Heart right ventricle (tissue), 16 donors: ENCODE results near the gene NKX1-2. TPM values are rescaled to one million over a fixed set of nuclear protein-coding genes. Genes with fewer than 3 reads are reported as not detected.

Experiments
- ATAC-seq, 8 donors: fragments of 200-7000 bp; cut with Tn5 transposase; one replicate each; pipeline ENCODE4 v1.9.1; 2020; ENCODE audit warnings: mild to moderate bottlenecking in 8 of 8, moderate library complexity in 8 of 8, moderate number of reproducible peaks in 1 of 8
- DNase-seq, 2 donors: peaks; one replicate each; pipeline ENCODE4 v3.0.0-alpha.2; 2020
- H3K27ac ChIP-seq, 10 donors: fragments of 200-600 bp; sonication (generic) in 2 of 10; one replicate each; pipeline versions ENCODE4 v1.5.0 to v1.8.0; 2020 to 2022; ENCODE audit warnings: mild to moderate bottlenecking in 3 of 10
- H3K27me3 ChIP-seq, 7 donors: fragments of 200-600 bp; one replicate each; pipeline ENCODE4 v1.8.0; 2021 to 2022; ENCODE audit warnings: mild to moderate bottlenecking in 2 of 7
- H3K36me3 ChIP-seq, 9 donors: fragments of 200-600 bp; sonication (generic) in 1 of 9; one replicate each; pipeline versions ENCODE4 v1.5.0 to v1.8.0; 2020 to 2022; ENCODE audit warnings: mild to moderate bottlenecking in 2 of 9
- H3K4me1 ChIP-seq, 9 donors: fragments of 200-600 bp; sonication (generic) in 1 of 9; one replicate each; pipeline versions ENCODE4 v1.5.0 to v1.8.0; 2020 to 2022; ENCODE audit warnings: mild to moderate bottlenecking in 4 of 9
- H3K4me3 ChIP-seq, 10 donors: fragments of 200-600 bp; sonication (generic) in 2 of 10; one replicate each; pipeline versions ENCODE4 v1.5.0 to v1.8.0; 2020 to 2022; ENCODE audit warnings: mild to moderate bottlenecking in 7 of 10, moderate library complexity in 2 of 10
- H3K9me3 ChIP-seq, 11 donors: fragments of 200-600 bp in 10 of 11; sonication (generic) in 2 of 11; one replicate each; pipeline versions ENCODE4 v1.5.0 to v1.8.0; 2013 to 2022; ENCODE audit warnings: mild to moderate bottlenecking in 2 of 11, control low read depth in 1 of 11, moderate library complexity in 1 of 11
- WGBS, 2 donors: extraction: QIAGEN DNeasy Blood & Tissue Kit; methylation state at CpG; one replicate each; pipeline ENCODE4 v1.1.7; 2013; ENCODE audit warnings: inconsistent platforms in 1 of 2; 5-methylcytosine and 5-hydroxymethylcytosine counted together
- intact Hi-C, 10 donors: fragments of 100-400 bp; cut with DNase I; formaldehyde crosslinking; loops; one replicate each; pipeline versions ENCODE4 v1.11.1 to v1.14.2; 2022
- polyA plus RNA-seq, 2 donors: library from polyadenylated mRNA; stranded (reverse); fragments of 200-250 nt; gene quantifications; one replicate each; pipeline ENCODE4 v1.2.3, GENCODE V29; 2013
- total RNA-seq, 10 donors: library from RNA; stranded (reverse); fragmentation: NEBNext Ultra II Directional in 3 of 10; extraction: Animal tissue kit (Norgen Biotek cat#: 25700) in 3 of 10; gene quantifications; one replicate each; pipeline versions ENCODE4 v1.2.1 to v1.2.4, GENCODE V29; 2021 to 2023
- TF ChIP-seq, protein P1 (sequence below), 9 donors: fragments of 200-600 bp; sonication (generic) in 2 of 9; IDR thresholded peaks; one replicate each; pipeline versions ENCODE4 v1.5.0 to v1.8.0; 2021 to 2022; ENCODE audit warnings: antibody characterized with exemption in 9 of 9, mild to moderate bottlenecking in 5 of 9, moderate library complexity in 1 of 9
- donor health status: Arrhythmogenic right ventricular cardiomyopathy.
- donor health status: ischemic (EF 13 %, LVEDD 7.1; RV severe dilation, severe dysfunction).
- donor health status: healthy with polysubstance abuse.
- donor health status: DM: no; HTN: yes; CAD: no.
- donor health status: DM: no; HTN: no; CAD: no.
- donor health status: ischemic (EF 25% LVEDD 6.9; RV normal size, moderate dysfunction).
- donor health status: ischemic (EF 25% LVEDD 5.7; RV mildly dilated, moderate dysfunction).
- donor health status: healthy.
- donor health status: DM: yes; HTN: yes; CAD: no.
- donor health status: Ischemic cardiomyopathy.
- donor health status: ischemic (EF 35%, LVEDD 5.7; RV mildly dilated, moderate dysfunction).
- donor health status: nonischemic (EF 11% LVEDD 7.7; RV severe dilation, severe dysfunction).
- donor health status: DM: yes; HTN: yes; CAD: no.
- donor health status: PGD.
- donor health status: ischemic (EF 29% LVEDD 5.4; RV normal size, mild dysfunction).
- donor health status: nonischemic (EF 23%, LVEDD 6.1; RV moderate dilation, normal function).

Gene NKX1-2
- total and polyA plus RNA-seq, 12 donors, result not detected

DNA sequence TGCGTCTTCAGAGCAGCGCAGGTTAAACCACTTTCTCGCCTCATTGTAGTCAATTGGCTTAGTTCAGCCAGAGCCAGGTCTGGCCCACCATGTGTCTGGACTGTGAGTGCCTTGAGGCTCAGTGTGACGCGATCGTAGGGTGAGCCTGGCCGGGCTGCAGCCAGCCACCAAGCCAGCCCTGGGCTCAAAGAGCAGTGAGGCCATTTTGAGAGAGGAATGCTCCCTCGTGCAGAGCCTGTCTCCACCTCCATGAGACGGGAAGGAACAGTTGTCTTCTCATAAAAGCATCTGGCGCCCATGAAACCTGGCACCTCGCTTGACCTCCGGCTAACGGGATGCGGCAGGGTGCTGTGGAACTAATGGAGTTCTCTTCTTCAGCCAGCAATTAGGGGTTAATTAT lies 46.3 kb upstream of the NKX1-2 start:
- Histone ChIP-seq H3K27me3 (no peaks in the 10 kb centered on the region), H3K9me3 (peaks cover 0 to 9% (median 5%) of the 10 kb centered on the region in 11 donors), H3K27ac (no peak overlapping the region), H3K4me1 (peaks cover 0 to 5% (median 0%) of the 10 kb centered on the region in 9 donors), H3K36me3 (peaks cover 0 to 9% (median 0%) of the 10 kb centered on the region in 9 donors), H3K4me3 (no peak overlapping the region)
- WGBS, 2 donors, result 92% methylated on average over 14 of the region's 14 CpGs
- ATAC-seq (no peak), DNase-seq (no peak)
- intact Hi-C loops, result no loop called here
- TF ChIP-seq, protein P1, sequence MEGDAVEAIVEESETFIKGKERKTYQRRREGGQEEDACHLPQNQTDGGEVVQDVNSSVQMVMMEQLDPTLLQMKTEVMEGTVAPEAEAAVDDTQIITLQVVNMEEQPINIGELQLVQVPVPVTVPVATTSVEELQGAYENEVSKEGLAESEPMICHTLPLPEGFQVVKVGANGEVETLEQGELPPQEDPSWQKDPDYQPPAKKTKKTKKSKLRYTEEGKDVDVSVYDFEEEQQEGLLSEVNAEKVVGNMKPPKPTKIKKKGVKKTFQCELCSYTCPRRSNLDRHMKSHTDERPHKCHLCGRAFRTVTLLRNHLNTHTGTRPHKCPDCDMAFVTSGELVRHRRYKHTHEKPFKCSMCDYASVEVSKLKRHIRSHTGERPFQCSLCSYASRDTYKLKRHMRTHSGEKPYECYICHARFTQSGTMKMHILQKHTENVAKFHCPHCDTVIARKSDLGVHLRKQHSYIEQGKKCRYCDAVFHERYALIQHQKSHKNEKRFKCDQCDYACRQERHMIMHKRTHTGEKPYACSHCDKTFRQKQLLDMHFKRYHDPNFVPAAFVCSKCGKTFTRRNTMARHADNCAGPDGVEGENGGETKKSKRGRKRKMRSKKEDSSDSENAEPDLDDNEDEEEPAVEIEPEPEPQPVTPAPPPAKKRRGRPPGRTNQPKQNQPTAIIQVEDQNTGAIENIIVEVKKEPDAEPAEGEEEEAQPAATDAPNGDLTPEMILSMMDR (IDR thresholded peaks at IDR 0.05), result no peak

DNA sequence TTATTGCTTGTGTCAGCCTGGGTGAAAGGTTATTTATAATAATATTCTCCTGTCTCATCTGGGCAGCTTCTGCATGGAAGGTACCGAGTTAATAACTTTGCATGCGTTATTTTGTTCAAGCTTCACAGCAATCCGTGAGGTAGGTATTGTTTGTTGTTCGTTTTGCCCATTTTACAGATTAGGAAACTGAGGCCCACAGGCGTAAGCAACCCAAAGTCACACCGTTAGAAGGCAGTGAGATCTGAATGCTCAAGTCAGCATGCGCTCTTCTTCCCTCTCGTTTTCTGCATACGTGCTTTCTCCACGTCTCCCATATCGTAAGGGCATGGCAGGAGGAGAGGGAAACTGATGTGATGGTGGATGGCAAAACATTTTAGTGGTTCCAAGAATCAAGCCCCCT lies 45.9 kb upstream of the NKX1-2 start:
- peaks cover 0 to 5% (median 0%) of the 10 kb centered on the region in 9 donors for H3K4me1 ChIP-seq
- ATAC-seq, result no peak
- H3K27ac ChIP-seq, result no peak overlapping the region
- H3K27me3 ChIP-seq, result no peaks in the 10 kb centered on the region
- WGBS, 2 donors, result 95 to 96% methylated on average over 11 of the region's 11 CpGs
- intact Hi-C loops, result no loop called here
- peaks cover 0 to 10% (median 0%) of the 10 kb centered on the region in 9 donors for H3K36me3 ChIP-seq
- TF ChIP-seq, protein P1 (IDR thresholded peaks at IDR 0.05), result no peak
- no peak overlapping the region for H3K4me3 ChIP-seq
- no peak for DNase-seq
- H3K9me3 ChIP-seq, result peaks cover 0 to 5% (median under 1%) of the 10 kb centered on the region in 11 donors

DNA sequence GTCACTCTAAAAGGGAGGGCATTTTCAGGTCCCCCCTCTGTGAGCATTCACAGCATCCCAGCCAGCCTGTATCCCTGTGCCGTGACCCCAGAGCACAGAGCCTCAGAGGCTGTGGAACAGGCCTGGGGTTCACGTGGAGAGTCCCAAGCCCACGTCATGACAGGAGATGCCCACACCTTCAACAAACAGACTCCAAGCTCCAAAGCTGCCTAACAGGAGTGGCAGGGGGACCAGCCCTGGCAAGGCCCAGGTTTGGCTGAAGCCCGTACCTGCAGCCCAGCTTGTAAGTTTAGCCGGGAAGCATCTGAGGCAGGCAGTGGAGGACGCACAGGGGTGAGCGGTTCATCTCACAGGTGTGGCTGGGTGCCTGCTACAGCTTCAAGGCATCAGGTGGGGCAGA lies 45.3 kb upstream of the NKX1-2 start:
- H3K4me3 ChIP-seq, result no peak overlapping the region
- H3K27me3 ChIP-seq, result no peaks in the 10 kb centered on the region
- ATAC-seq (no peak), DNase-seq (no peak)
- H3K9me3 ChIP-seq, result no peaks in the 10 kb centered on the region
- intact Hi-C loops, result no loop called here
- no peak overlapping the region for H3K27ac ChIP-seq
- TF ChIP-seq, protein P1 (IDR thresholded peaks at IDR 0.05), result no peak
- H3K4me1 ChIP-seq, result peaks cover 0 to 5% (median 0%) of the 10 kb centered on the region in 9 donors
- peaks cover 0 to 10% (median 0%) of the 10 kb centered on the region in 9 donors for H3K36me3 ChIP-seq
- WGBS, 2 donors, result 93 to 99% methylated on average over 7 of the region's 7 CpGs

DNA sequence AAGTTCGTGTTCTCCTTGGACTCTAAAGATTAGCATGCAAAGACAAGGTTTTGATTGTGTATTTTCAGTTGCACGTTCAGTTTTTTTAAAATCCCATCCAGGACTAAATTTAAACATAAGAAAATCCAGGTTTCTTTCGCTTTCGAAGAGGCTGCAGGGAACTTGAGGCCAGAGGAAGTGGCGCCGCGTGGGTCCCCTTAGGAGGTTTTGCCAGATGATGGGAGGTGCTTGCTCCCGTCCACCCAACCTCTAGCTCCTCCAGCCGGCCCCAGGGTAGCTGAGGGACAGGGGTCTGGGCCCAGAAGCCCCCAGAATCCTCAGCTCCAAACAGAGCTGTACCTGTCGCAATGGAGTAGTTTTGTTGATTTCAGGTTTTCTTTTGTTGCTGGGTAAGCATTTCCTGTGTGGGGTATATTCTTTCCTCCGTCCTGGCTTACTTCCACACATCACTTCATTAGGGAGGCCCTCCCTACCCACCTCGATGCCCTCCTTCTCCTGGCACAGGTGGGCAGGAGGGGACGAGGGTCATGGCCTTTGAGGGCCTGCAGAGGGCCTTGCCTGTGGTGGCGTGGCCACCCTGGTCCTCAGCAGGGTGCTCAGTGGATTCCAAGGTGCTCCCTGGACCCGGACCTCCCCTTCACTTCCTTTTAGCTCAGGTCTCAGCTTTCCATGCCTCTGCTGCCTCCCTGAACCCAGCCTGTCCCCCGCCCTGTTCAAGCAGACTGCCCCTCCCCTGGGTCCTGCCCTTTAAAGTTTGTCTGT lies 44.4 kb upstream of the NKX1-2 start:
- 75 to 82% methylated on average over 16 of the region's 16 CpGs for WGBS, 2 donors

More for the DNA sequence above, 44.4 kb upstream of the NKX1-2 start:
- DNase-seq (no peak), ATAC-seq (peak in 1 of 8 donors; percentile 36)
- intact Hi-C loops, result no loop called here
- Histone ChIP-seq H3K36me3 (peaks cover 0 to 5% (median 0%) of the 10 kb centered on the region in 9 donors), H3K27ac (peak overlapping the region in 1 of 10 donors; percentile 58), H3K4me3 (peak overlapping the region in 1 of 10 donors; percentile 31), H3K9me3 (no peaks in the 10 kb centered on the region), H3K27me3 (no peaks in the 10 kb centered on the region), H3K4me1 (peaks cover 0 to 5% (median 0%) of the 10 kb centered on the region in 9 donors)
- TF ChIP-seq, protein P1 (IDR thresholded peaks at IDR 0.05), result no peak
